RPMI7951 (cell line): Measurements from ENCODE around the gene OASL. TPM values are rescaled to one million over a fixed set of nuclear protein-coding genes. Genes with fewer than 3 reads are reported as not detected.

ENCODE experiments used
- total RNA-seq: library from RNA; depleted of rRNA; stranded (reverse); fragments of >200 nt; shearing (Covaris generic); gene quantifications from 2 replicates; pipeline ENCODE4 v1.2.3, GENCODE V29; 2014; rRNA removed

OASL gene
- total RNA-seq, 1 experiment from 2014 or later, result 2.9 TPM

Other genes starting within 250 kb of the OASL start
- gene SPPL3, start 134.9 kb downstream of the OASL start, total RNA-seq, result 7.1 and 8.4 TPM in 2 replicates
- gene HNF1A, start 60.7 kb downstream of the OASL start, total RNA-seq, result not detected in 2 replicates
- 10.0 and 11.3 TPM in 2 replicates for gene C12orf43, start 22.8 kb downstream of the OASL start, total RNA-seq
- 4.8 and 5.0 TPM in 2 replicates for gene P2RX7, start 93.6 kb upstream of the OASL start, total RNA-seq
- gene P2RX4, start 170.9 kb upstream of the OASL start, total RNA-seq, result 8.9 and 10.1 TPM in 2 replicates